OCI-LY7 (cell line): ENCODE data around the gene PDHA1.

Experiments used
- CTCF ChIP-seq: fragments of 200-600 bp; sonication (generic); conservative IDR thresholded peaks from 2 replicates; pipeline ENCODE4 v1.5.1; 2014; ENCODE audit warnings: mild to moderate bottlenecking, antibody characterized with exemption, low read length, moderate library complexity, mixed read lengths
- EZH2phosphoT487 ChIP-seq: fragments of 200-600 bp; sonication (generic); IDR thresholded peaks from 2 replicates; pipeline ENCODE4 v1.6.1; 2018; ENCODE audit warnings: low read depth, borderline replicate concordance, mild to moderate bottlenecking, mixed run types, antibody characterized with exemption, low read length, moderate library complexity, mixed read lengths

- TF ChIP-seq CTCF (no peak), EZH2phosphoT487 (no peak)
Observed at GRCh38 chrX:19392078-19392477, 48.4 kb downstream of the PDHA1 start.
